Measurements from ENCODE around the gene GALNT2. TPM values are rescaled to one million over a fixed set of nuclear protein-coding genes. Genes with fewer than 3 reads are reported as not detected.

The GALNT2 gene
- total and polyA plus RNA-seq, 4 experiments from 2014 or later: 11.5 to 20.9 (median 15.8) TPM

- Histone ChIP-seq H3K9me3 (ENCODE audit: control insufficient read depth in 1 of 2, low read length in 2 of 2) (no peaks in the 10 kb centered on the region), H3K27ac (ENCODE audit: low read depth, low read length) (no peak overlapping the region), H3K4me1 (ENCODE audit: insufficient read depth, low read length) (peaks cover 6% of the 10 kb centered on the region), H3K4me3 (ENCODE audit: low read length in 2 of 2) (no peak overlapping the region), H3K27me3 (ENCODE audit: insufficient read depth, low read length) (no peaks in the 10 kb centered on the region), H3K36me3 (ENCODE audit: insufficient read depth, low read length) (no peaks in the 10 kb centered on the region)
- no peaks in the 10 kb centered on the region for H3K36me3 Mint-ChIP-seq
- H3K27ac Mint-ChIP-seq: no peak overlapping the region
- intact Hi-C loops (cut with micrococcal nuclease): no loop called here
- ChIA-PET POLR2A (ENCODE audit: partially characterized antibody) (no interaction called here), CTCF (ENCODE audit: partially characterized antibody) (no interaction called here)
- H3K9me3 Mint-ChIP-seq: peaks cover 0 to 9% (median under 1%) of the 10 kb centered on the region in 8 donors
- H3K4me1 Mint-ChIP-seq: peaks cover 0 to 8% (median 3%) of the 10 kb centered on the region in 4 donors
- no peak for DNase-seq
- peaks cover 2% of the 10 kb centered on the region in 2 donors for H3K27me3 Mint-ChIP-seq
- no peak overlapping the region for H3K4me3 Mint-ChIP-seq
Observed at GRCh38 chr1:230028602-230029223, 38.3 kb upstream of the GALNT2 start.

- Mint-ChIP-seq H3K27ac (peak overlapping the region in 2 of 7 donors; percentile 14 to 49), H3K27me3 (peaks cover 2% of the 10 kb centered on the region in 2 donors), H3K4me1 (peaks cover 0 to 8% (median 3%) of the 10 kb centered on the region in 4 donors), H3K9me3 (peaks cover 0 to 9% (median 2%) of the 10 kb centered on the region in 8 donors), H3K36me3 (no peaks in the 10 kb centered on the region), H3K4me3 (no peak overlapping the region)
- intact Hi-C loops (cut with micrococcal nuclease): no loop called here
- H3K27me3 ChIP-seq (ENCODE audit: insufficient read depth, low read length): no peaks in the 10 kb centered on the region
- no peaks in the 10 kb centered on the region for H3K9me3 ChIP-seq (ENCODE audit: control insufficient read depth in 1 of 2, low read length in 2 of 2)
- H3K27ac ChIP-seq (ENCODE audit: low read depth, low read length): no peak overlapping the region
- H3K4me1 ChIP-seq (ENCODE audit: insufficient read depth, low read length): peaks cover 6% of the 10 kb centered on the region
- no peaks in the 10 kb centered on the region for H3K36me3 ChIP-seq (ENCODE audit: insufficient read depth, low read length)
- H3K4me3 ChIP-seq (ENCODE audit: low read length in 2 of 2): no peak overlapping the region
- CTCF ChIA-PET (ENCODE audit: partially characterized antibody): no interaction called here
- DNase-seq: no peak
- POLR2A ChIA-PET (ENCODE audit: partially characterized antibody): no interaction called here
Observed at GRCh38 chr1:230029244-230029941, 37.6 kb upstream of the GALNT2 start.

- Mint-ChIP-seq H3K4me1 (peaks cover 0 to 8% (median 3%) of the 10 kb centered on the region in 4 donors), H3K27ac (no peak overlapping the region), H3K4me3 (no peak overlapping the region), H3K9me3 (peaks cover 0 to 12% (median 5%) of the 10 kb centered on the region in 8 donors), H3K36me3 (no peaks in the 10 kb centered on the region), H3K27me3 (peaks cover 2% of the 10 kb centered on the region in 2 donors)
- Histone ChIP-seq H3K4me3 (ENCODE audit: low read length in 2 of 2) (no peak overlapping the region), H3K36me3 (ENCODE audit: insufficient read depth, low read length) (no peaks in the 10 kb centered on the region), H3K27ac (ENCODE audit: low read depth, low read length) (no peak overlapping the region), H3K4me1 (ENCODE audit: insufficient read depth, low read length) (peaks cover 6% of the 10 kb centered on the region), H3K27me3 (ENCODE audit: insufficient read depth, low read length) (no peaks in the 10 kb centered on the region), H3K9me3 (ENCODE audit: control insufficient read depth in 1 of 2, low read length in 2 of 2) (no peaks in the 10 kb centered on the region)
- POLR2A ChIA-PET (ENCODE audit: partially characterized antibody): no interaction called here
- intact Hi-C loops (cut with micrococcal nuclease): no loop called here
- CTCF ChIA-PET (ENCODE audit: partially characterized antibody): interaction anchor here (1.1 kb wide), 1 partner anchor 11 kb away, joined by 3 read pairs; no protein-coding TSS in a partner anchor
- DNase-seq: no peak
Observed at GRCh38 chr1:230030122-230030821, 36.8 kb upstream of the GALNT2 start.

GRCh38 chr1:230031131-230031530 is 35.9 kb upstream of the GALNT2 start:
- POLR2A ChIA-PET (ENCODE audit: partially characterized antibody): no interaction called here
- Mint-ChIP-seq H3K27ac (no peak overlapping the region), H3K36me3 (peaks cover 0 to 4% of the 10 kb centered on the region in 2 donors), H3K4me3 (no peak overlapping the region), H3K4me1 (peaks cover 0 to 8% (median 3%) of the 10 kb centered on the region in 4 donors), H3K27me3 (peaks cover 2% of the 10 kb centered on the region in 2 donors), H3K9me3 (peaks cover 0 to 17% (median 10%) of the 10 kb centered on the region in 8 donors)
- H3K27ac ChIP-seq (ENCODE audit: low read depth, low read length): no peak overlapping the region
- H3K4me3 ChIP-seq (ENCODE audit: low read length in 2 of 2): no peak overlapping the region
- DNase-seq: no peak
- peaks cover 6% of the 10 kb centered on the region for H3K4me1 ChIP-seq (ENCODE audit: insufficient read depth, low read length)
- no peaks in the 10 kb centered on the region for H3K9me3 ChIP-seq (ENCODE audit: control insufficient read depth in 1 of 2, low read length in 2 of 2)
- CTCF ChIA-PET (ENCODE audit: partially characterized antibody): interaction anchor here (1.1 kb wide), 1 partner anchor 11 kb away, joined by 3 read pairs; no protein-coding TSS in a partner anchor
- no peaks in the 10 kb centered on the region for H3K36me3 ChIP-seq (ENCODE audit: insufficient read depth, low read length)
- no peaks in the 10 kb centered on the region for H3K27me3 ChIP-seq (ENCODE audit: insufficient read depth, low read length)
- intact Hi-C loops (cut with micrococcal nuclease): no loop called here

GRCh38 chr1:230032516-230033281 is 34.3 kb upstream of the GALNT2 start:
- no peaks in the 10 kb centered on the region for H3K9me3 ChIP-seq (ENCODE audit: control insufficient read depth in 1 of 2, low read length in 2 of 2)
- H3K27ac Mint-ChIP-seq: no peak overlapping the region
- H3K4me1 Mint-ChIP-seq: peaks cover 0 to 8% (median 3%) of the 10 kb centered on the region in 4 donors
- no peaks in the 10 kb centered on the region for H3K36me3 ChIP-seq (ENCODE audit: insufficient read depth, low read length)
- H3K9me3 Mint-ChIP-seq: peaks cover 0 to 30% (median 15%) of the 10 kb centered on the region in 8 donors
- CTCF ChIA-PET (ENCODE audit: partially characterized antibody): no interaction called here
- no peak for DNase-seq
- no peak overlapping the region for H3K4me3 ChIP-seq (ENCODE audit: low read length in 2 of 2)
- POLR2A ChIA-PET (ENCODE audit: partially characterized antibody): no interaction called here
- H3K27ac ChIP-seq (ENCODE audit: low read depth, low read length): no peak overlapping the region
- peaks cover 6% of the 10 kb centered on the region for H3K4me1 ChIP-seq (ENCODE audit: insufficient read depth, low read length)
- H3K4me3 Mint-ChIP-seq: no peak overlapping the region
- no peaks in the 10 kb centered on the region for H3K27me3 ChIP-seq (ENCODE audit: insufficient read depth, low read length)
- peaks cover 0 to 4% of the 10 kb centered on the region in 2 donors for H3K36me3 Mint-ChIP-seq
- intact Hi-C loops (cut with micrococcal nuclease): no loop called here
- H3K27me3 Mint-ChIP-seq: peaks cover 2 to 4% of the 10 kb centered on the region in 2 donors

GRCh38 chr1:230037261-230037660 is 29.8 kb upstream of the GALNT2 start:
- ChIA-PET CTCF (ENCODE audit: partially characterized antibody) (no interaction called here), POLR2A (ENCODE audit: partially characterized antibody) (no interaction called here)
- Mint-ChIP-seq H3K4me1 (no peaks in the 10 kb centered on the region), H3K36me3 (peaks cover 0 to 4% of the 10 kb centered on the region in 2 donors), H3K9me3 (peaks cover 0 to 33% (median 16%) of the 10 kb centered on the region in 8 donors), H3K4me3 (no peak overlapping the region), H3K27me3 (peaks cover 1 to 5% of the 10 kb centered on the region in 2 donors), H3K27ac (no peak overlapping the region)
- H3K27me3 ChIP-seq (ENCODE audit: insufficient read depth, low read length): no peaks in the 10 kb centered on the region
- DNase-seq: no peak
- H3K9me3 ChIP-seq (ENCODE audit: control insufficient read depth in 1 of 2, low read length in 2 of 2): no peaks in the 10 kb centered on the region
- intact Hi-C loops (cut with micrococcal nuclease): no loop called here
- H3K36me3 ChIP-seq (ENCODE audit: insufficient read depth, low read length): no peaks in the 10 kb centered on the region
- H3K4me1 ChIP-seq (ENCODE audit: insufficient read depth, low read length): no peaks in the 10 kb centered on the region
- no peak overlapping the region for H3K27ac ChIP-seq (ENCODE audit: low read depth, low read length)
- H3K4me3 ChIP-seq (ENCODE audit: low read length in 2 of 2): no peak overlapping the region

Data from CD4-positive, alpha-beta memory T cell (primary cell).